GM12892 (cell line): Measurements from ENCODE around the gene CLDN11.
A peak's percentile ranks its signal among the peaks of the same experiment; 100 is the strongest.

Source experiments
- DNase-seq: peaks from one replicate; pipeline ENCODE4 v3.0.0; 2011; ENCODE audit not compliant: insufficient read length
- FAIRE-seq: peaks from 2 replicates; lab custom pipeline; 2011; peaks lifted over from hg19 to GRCh38; lab: Jason Lieb, UNC
- POLR2A ChIP-seq: IDR thresholded peaks from 2 replicates; pipeline ENCODE4 v1.6.1; 2011; ENCODE audit warnings: low read depth, low read length, control low read depth
- POLR2AphosphoS5 ChIP-seq: IDR thresholded peaks from 2 replicates; pipeline ENCODE4 v1.6.1; 2011; ENCODE audit warnings: low read depth, low read length, control low read depth
- TAF1 ChIP-seq: IDR thresholded peaks from 2 replicates; pipeline ENCODE4 v1.6.1; 2011; ENCODE audit warnings: low read depth, mild to moderate bottlenecking, control low read depth, low read length, borderline replicate concordance

The CLDN11 gene

DNA sequence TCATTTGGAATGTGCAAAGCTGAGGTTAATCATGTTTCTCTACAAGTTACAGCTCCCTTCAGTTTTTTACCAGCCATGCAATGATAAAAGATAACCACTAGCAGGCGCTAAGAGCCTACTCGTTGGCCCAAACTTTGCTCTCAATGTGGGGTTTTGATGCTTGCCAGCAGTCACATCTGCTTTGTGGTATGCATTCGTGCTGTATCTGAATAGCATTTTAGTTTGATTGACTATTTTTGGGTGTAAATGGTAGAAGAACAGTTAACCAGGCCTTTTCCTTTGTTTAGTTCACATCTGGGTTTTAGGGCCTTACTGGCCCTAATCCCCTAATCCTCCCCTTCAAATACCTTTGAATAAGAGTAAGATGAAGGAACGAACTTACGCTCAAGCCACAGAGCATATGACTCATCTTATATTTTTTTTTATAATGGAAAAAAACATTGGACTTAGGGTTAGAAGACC is 4.4 kb upstream of the CLDN11 start:
- DNase-seq (no peak), FAIRE-seq (peak; percentile 67)
- TF ChIP-seq POLR2AphosphoS5 (no peak), POLR2A (no peak), TAF1 (no peak)

DNA sequence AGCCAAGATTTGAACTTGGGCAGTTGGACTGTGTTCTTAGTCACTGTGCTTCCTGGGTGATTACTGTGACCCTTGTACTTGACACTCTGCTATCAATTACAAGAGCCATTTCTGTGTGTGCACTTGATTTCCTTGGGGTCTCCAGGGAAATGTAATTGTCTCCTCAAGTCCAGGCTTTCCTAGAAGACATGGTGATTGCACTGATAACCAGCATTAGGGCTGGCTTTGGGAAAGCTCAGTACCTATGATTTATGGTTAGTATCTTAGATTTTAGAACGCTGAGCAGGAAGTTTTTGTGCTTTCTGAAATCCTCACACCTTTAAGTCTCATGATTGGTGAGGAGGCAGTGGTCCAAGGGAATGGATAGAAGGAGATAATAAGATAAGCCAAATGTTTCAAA is 1.6 kb upstream of the CLDN11 start:
- no peak for TF ChIP-seq TAF1
- TF ChIP-seq POLR2A = no peak
- no peak for TF ChIP-seq POLR2AphosphoS5
- FAIRE-seq (no peak), DNase-seq (no peak)

DNA sequence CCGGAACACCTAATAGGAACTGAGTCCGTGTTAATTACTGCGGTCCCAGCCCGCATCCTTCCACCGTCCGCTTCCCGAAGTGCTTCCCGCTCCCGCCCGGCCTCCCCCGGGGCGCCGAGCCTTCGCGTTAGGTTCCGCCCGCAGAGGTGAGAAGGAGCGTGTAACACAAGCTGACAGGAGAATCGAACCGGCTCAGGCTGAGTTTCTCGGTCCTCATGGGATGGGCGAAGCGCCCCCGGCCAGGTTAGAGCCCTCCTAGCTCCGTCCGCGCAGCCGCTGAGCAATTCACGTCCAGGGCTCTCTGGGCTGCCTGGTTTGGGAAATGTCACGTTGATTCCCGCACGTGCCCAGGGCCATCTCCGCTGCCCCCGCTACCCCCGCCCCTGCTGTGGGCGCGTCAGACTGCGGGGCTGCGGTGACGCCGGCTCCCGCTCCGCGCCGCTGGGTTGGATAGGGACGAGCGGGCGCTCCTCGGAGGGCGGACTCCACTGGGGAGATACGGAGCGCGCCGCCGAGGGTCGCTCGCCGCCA is 954 bp downstream of the CLDN11 start:
- no peak for FAIRE-seq

DNA sequence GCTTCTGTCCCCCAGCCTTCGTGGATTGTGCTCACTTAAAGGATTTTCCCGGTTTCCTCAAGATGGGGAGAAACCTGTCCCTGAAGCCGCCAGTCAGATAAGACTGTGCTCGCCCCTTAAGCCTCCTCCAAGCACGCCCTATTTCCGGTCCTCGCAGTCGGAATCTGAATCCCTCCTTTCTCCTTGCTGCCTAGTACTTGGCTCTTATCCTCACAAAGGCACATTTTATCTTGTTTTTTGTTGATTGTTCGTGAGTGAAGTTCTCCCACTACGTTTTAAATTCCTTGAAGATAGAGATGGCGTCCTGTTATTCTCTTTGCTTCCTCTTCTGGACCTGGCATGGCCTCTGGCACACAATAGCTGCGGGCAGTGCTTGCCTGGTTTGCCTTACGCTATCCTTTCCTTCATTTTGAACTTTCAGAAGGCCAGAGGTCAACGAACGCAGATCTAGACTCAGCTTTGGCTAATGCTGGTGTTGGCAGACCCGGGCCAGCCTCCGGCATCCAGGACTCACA is 1.7 kb downstream of the CLDN11 start:
- TF ChIP-seq POLR2A (no peak), TAF1 (no peak), POLR2AphosphoS5 (no peak)
- FAIRE-seq = no peak
- DNase-seq = no peak

More for the DNA sequence above, 954 bp downstream of the CLDN11 start:
- DNase-seq = no peak
- TF ChIP-seq POLR2AphosphoS5 (no peak), TAF1 (no peak), POLR2A (no peak)

DNA sequence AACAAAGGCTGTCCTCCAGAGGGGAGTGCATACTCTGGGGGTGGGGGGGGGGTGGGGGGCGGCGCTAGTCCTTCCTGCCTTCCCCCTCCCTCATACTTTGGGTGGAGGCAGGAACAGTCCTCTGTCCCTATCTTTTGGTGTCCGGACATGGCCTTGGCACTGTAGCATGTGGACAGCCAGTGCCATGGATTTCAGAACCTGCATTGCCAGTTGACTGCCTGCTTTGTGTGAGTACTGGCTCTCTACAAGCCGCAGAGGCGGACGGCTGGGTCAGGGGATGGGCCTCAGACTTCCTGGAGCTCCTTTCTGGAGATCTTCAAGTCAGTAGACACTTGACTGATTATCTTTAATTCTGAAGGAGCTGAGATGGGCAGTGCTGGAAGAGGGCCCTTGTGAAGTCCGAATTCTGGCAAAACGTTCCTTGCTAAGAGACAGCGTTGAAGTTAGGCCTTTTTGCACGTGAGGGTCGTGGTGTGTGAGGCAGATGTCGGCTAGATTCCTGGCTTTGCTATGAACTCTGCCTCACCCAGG is 2.5 kb downstream of the CLDN11 start:
- no peak for FAIRE-seq
- TF ChIP-seq POLR2A = no peak
- TF ChIP-seq TAF1 = no peak
- TF ChIP-seq POLR2AphosphoS5 = no peak
- DNase-seq = no peak

DNA sequence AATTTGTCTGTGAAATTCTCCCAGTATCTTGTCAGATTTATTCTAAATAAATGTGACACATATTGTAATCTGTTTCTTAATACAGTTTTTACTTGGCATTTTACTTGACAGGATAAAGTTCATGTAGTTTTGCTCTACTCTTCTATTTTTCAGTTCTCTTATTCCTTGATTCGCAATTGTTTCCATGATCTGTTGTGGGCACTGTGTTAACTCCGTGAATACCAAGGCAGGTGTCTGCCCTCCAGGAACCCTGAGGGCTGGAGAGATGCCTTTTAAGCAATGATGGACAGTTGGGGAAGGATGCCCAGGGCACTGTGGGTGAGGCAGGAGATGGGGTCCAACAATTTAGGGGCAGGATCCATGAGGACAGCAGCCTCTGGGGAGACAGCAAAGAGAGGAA is 3.1 kb downstream of the CLDN11 start:
- no peak for TF ChIP-seq POLR2AphosphoS5
- TF ChIP-seq POLR2A = no peak
- TF ChIP-seq TAF1 = no peak
- DNase-seq (no peak), FAIRE-seq (no peak)

DNA sequence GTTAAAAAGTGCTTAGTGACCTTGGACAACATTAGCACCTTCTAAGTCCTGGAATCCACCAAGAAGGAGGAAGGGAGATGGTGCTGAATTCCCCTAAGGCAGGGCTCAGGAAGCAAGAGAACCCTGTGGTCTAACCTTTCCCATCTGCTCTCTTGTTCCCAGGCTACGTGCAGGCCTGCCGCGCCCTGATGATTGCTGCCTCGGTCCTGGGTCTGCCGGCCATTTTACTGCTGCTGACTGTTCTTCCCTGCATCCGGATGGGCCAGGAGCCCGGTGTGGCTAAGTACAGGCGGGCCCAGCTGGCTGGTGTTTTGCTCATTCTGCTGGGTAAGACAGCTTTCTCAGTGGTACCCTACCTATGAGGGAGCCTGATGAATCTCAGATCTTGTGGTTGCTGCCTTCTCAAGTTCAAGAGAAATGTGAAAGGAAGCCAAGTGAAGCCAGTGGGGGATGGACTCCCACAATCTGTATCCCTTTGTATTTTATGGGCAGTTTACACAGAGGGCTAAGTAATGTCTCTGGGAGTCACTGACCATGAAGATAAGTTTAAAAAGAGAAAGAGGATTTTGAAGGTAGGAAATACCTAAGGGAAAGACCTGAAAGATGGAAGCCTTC is 4.4 kb downstream of the CLDN11 start:
- DNase-seq = no peak
- FAIRE-seq = no peak
- TF ChIP-seq TAF1 (no peak), POLR2AphosphoS5 (no peak), POLR2A (no peak)

DNA sequence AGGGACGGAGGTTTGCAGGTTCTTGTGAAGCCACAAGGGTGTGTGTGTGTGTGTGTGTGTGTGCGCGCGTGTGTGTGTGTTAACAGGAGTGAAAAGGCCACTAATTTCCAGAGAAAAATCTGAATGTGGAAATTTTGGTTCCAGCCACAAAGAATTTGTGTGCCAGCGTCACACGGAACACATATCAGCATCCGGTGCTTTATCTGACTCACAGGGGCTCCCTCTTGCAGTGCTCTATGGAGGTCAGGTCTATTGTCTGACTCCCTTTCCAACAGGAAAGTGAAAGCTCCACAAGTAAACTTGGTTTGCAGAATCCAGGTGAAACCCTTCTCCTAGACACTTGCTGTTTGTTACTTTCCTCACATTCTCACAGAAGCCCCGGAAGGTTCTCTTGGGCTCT is 6.2 kb downstream of the CLDN11 start:
- DNase-seq (no peak), FAIRE-seq (no peak)
- no peak for TF ChIP-seq POLR2A
- no peak for TF ChIP-seq POLR2AphosphoS5
- no peak for TF ChIP-seq TAF1

DNA sequence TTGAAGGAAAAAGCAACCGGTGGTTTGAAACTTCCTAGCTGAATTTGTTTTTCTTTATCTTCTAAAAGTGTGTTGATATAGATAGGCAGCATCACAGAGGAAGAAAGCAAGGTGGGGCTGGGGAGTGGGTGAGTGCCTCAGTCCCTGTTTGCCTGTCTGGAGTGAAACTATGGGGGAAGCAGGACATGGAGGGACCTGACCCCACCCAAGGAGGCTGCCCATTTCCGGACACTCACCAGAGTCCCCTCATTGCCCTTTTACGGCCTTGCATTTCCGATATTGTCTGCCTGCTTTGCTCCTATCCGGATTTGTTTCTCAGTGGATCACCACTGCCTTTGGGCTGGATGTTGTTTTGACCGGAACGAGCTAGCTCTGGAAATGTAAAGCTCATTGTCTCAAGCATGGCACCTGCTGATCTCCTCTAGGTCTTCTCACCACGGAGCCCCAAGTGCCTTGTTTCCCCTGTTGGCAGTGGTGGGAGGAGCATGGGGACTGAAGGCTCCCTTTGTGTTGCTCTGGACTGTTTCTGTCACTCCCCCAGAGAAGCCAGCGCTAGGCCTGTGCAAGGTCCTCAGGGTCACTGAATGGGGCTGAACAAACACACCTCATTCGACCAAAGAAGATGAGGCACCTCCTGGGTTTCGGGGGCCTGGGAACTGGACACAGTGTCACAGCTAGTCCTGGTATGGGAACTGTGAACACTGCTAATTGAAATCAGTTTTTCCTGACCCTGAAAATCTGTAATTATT is 7.0 kb downstream of the CLDN11 start:
- no peak for TF ChIP-seq POLR2A
- DNase-seq (no peak), FAIRE-seq (no peak)

DNA sequence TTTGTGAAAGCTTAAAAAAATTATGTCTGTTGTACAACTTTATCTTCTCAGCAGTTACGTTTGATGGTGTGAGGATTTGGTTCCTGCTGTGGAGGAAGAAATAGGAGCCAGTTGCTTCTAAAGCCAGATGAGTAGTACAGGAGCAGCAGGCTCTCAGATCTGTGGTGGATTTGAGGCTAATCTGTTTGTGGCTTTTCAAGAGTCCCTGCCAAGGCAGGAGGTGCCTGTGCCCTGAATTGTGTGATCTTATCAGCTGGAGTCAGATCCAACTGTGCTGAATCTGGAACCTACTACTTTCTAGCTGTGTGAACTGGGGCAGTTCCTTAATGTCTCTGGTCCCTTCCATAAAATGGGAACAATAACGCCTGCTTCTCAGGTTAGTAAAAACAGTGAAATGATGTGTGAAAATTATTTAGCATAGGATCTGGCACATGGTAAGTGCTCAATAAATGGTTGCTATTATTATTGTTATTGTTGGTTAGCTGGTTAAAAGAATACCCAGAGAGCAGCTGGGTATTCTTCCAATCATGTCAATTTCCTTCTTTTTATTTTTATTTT is 7.7 kb downstream of the CLDN11 start:
- TF ChIP-seq POLR2A = no peak
- TF ChIP-seq POLR2AphosphoS5 = no peak
- TF ChIP-seq TAF1 = no peak
- FAIRE-seq (no peak), DNase-seq (no peak)

DNA sequence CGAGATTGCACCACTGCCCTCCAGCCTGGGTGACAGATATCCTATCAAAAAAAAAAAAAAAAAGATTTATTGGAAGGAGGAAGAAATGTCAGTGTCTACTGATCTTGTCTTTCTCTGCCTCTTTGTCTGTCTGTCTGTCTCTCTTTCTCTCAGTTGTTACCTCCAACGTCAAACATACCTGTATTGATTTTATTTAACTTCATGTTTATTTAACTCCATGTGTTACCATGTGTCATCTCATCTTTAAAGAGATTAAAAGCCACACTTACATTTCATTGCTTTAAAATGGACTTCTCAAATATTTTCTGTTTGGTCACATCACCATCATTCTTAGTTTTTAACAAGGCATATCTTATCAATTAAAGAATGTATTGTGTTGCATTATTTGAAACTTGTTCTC is 9.4 kb downstream of the CLDN11 start:
- no peak for FAIRE-seq
- TF ChIP-seq TAF1 = no peak
- no peak for TF ChIP-seq POLR2AphosphoS5
- no peak for TF ChIP-seq POLR2A

More for the DNA sequence above, 9.4 kb downstream of the CLDN11 start:
- no peak for DNase-seq
